HG02885 (cell line): ENCODE measurements around the gene OR2F1.

Experiments
- ATAC-seq: cut with Tn5 transposase; IDR thresholded peaks from one replicate; pipeline ENCODE4 v1.9.1; 2021; ENCODE audit warnings: mild to moderate bottlenecking; ENCODE audit not compliant: unreplicated experiment, poor library complexity

Gene OR2F1, protein sequence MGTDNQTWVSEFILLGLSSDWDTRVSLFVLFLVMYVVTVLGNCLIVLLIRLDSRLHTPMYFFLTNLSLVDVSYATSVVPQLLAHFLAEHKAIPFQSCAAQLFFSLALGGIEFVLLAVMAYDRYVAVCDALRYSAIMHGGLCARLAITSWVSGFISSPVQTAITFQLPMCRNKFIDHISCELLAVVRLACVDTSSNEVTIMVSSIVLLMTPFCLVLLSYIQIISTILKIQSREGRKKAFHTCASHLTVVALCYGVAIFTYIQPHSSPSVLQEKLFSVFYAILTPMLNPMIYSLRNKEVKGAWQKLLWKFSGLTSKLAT

DNA sequence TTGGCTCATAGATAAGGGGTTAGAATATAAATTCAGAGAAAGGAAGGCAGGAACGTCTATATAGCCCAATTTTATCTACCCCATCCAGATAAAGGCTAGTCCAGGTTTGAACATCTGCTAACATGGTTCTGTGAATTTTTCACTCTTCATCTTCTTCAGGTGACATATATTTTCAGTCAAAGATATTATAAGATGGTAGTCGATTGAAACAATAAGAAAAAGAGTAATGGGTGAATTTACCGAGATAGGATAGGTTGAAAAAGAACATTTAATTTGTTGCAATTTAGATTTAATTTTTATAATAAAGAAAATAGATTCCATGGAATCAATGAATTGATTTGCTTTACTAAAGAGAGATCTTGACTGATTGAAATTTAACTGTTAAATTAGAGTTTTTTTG, at the start of gene OR2F1:
Gene OR2F1, plus strand, starts transcription at position 301 of the 400 bp plus-strand sequence. CDS start 5,127 bp downstream, outside the sequence.
- ATAC-seq, result no peak

GRCh38 chr7:143905509-143905908, 49.1 kb upstream of the OR2F1 start:
- ATAC-seq, result no peak

GRCh38 chr7:143906151-143906550, 48.5 kb upstream of the OR2F1 start:
- no peak for ATAC-seq

DNA sequence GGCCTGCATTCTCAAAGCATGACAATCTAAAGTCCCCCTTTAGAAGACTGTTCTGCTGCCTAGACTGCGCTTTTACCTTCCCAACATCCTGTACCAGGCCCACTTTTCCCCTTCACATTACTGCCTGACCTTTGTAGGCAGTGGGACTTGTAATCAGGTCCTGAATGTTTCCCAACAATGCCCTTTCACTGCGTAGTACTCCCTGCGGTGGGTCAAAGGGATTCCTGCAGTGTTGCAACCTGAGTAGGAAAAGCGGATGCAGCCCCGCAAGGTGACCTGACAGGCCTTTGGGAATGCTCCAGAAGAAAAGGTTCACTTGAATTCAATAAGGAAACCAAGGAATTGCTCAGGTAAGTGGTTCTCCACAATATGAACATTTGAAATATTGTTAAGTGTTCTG, 47.7 kb upstream of the OR2F1 start:
- no peak for ATAC-seq

GRCh38 chr7:143908120-143908519, 46.5 kb upstream of the OR2F1 start:
- ATAC-seq, result no peak

DNA sequence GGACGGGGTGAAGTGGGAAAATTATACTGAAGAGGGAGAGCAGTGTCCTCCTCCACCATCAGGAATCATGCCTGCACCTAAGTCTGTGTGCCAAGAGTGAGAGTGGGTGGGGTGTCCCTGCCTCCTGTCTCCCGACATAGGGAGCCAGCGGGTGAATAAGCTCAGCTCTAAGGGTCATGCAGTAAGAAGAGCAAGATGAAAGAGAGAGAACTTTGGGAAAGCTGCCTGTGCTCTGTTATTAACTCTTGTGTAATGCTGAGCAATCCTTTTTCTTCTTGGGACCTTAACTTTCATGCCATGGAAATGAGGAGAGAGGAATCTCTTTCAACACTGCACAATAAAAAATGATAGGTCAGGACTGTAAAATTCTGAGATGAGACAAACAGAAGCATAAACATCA, 44.8 kb upstream of the OR2F1 start:
- ATAC-seq, result no peak

GRCh38 chr7:143910473-143911248, 44.0 kb upstream of the OR2F1 start:
- ATAC-seq, result no peak

DNA sequence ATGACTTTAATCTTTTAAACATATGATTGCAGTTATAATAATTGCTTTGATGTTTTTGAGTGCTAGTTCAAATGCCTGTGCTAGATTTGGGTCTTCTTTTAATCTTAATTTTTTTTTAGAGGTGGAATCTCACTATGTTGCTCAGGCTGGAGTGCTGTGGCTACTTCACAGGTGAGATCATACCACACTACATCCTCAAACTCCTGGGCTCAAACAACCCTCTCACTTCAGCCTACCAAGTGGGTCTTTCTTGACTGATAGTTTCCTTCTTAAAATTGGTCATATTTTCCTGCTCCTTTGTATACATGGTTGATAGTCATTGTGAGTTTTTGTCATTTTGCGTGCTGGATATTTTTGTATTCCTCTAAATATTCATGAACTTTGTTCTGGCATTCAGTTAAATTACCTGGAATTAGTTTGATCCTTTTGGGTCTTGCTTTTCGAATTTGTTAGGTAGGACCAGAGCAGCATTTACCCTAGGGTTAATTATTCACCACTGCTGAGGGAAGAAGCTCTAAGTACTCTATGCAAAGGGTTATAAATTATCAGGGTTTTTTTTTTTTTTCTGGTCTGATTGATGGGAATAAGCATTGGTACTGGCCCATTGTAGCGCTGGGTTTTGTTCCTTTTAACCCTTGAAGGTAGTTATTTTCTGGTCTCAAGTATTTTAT, 40.6 kb upstream of the OR2F1 start:
- ATAC-seq, result no peak

DNA sequence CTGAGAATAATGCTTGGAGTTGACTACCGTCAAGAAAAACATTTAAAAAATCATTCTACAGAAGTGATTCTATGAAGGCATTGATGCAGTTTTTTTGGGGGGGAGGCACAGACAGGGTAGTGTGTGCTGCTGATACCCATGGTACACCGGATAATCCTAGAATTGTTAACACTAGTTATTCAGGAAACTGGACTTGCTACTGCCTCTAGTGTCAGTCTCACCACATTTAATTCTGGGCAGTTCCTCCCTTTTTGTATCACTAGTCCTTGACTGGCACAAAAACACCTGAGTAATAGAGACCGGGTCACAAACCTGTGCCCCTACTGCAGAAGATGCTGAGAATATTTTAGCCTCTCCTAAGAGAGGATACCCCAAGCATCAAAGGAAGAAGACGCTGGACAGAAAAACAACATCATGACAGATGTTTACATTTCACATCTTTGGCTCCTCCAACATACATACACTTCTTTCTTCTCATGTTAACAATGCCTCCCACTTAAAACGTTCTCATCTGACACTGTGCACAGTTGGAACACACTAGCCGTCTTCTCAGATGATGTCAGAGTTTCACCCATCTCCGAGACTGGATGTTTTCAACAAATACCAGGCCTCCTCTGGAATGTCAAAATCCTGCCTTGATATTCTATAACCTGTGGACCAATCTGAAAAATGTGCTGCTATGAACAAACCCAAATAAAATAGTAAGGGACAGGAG, 39.5 kb upstream of the OR2F1 start:
- ATAC-seq, result no peak

DNA sequence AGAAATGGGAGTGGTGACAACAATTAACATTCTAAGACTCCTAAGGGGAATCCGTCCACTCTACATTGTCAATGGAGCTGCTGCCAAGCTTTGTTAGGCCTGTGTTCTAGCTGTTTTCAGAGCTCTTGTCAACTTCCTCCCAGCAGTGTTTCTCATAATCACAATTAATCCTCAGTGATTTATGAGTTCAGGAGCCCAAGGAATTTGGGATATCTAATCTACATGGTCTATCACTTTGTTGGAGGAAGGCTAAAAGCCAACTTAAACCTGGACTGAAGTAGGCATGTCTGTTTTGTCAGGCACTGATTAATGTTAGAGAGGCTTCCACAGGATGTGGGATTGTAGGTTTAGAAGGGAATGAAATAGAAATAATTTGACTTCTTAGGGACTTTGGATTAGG, 29.8 kb upstream of the OR2F1 start:
- ATAC-seq, result no peak

DNA sequence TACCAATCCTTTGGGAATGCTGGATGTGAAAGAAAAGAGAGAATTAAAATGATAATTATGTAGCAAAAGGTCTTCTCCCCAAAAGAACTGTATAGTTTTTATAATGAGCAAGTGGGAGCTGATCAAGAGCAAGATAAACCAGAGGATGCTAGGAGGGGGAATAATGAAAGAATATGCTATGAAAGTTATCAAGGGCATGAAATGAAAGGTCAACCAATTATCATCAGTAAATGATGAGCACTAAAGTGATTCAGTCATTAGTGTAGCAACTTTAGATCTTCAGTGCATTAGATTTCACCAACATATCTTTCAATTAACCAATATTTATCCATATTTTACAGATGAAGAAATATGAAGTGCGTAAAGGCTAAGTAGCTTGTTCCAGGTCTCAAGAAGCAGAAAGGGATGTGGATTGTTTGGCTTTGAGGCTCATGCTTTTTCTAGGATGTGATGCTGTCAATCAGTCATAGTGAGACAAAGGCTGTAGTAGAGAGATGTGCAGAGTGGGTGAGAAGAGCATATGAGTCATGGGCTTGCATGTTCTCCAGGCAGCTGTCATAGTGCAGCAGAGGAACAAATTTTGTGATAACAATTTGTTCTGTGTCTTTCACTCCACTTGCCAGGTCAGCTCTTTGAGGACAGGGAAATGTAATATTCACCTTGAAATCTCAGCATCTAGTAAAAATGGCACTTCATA, 25.3 kb upstream of the OR2F1 start:
- ATAC-seq, result peak; percentile 70

- no peak for ATAC-seq
Measured at GRCh38 chr7:143931739-143932138, 22.9 kb upstream of the OR2F1 start.

DNA sequence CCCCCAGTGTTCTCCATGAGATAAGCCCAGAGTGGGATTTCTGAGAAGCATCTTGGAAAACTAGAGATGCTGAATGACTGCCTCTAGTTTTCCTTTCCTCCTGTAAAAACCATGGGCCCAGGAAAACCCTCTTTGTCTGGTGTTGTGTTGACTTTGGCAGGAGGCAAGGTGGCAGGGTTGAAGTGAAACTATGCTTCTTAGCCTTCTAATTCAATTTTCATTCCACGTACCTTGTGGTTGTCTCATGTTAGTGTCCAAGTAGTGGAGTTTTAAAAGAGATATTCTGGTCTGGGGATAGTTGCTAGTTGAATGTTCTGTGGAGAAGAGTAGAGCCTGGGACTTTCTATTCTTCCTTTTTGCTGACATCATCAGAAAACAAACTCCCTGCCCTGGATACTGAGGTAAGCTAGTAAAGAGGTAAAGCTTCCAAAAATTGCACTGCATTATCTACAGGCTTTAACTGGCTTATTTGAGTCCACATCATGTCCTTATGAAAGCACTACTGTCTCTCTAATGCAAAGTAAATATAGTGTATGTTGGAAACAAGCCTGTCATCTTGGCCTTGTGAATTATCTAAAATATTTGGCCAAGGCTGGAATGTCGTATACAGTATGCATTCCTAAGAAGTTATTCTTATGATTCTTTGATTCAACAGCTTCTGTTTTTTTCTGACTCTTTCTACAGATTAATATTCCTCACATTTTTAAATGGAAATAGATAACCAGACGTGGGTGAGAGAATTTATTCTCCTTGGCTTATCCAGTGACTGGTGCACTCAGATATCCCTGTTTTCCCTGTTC, 19.9 kb upstream of the OR2F1 start, which contains the start of gene OR2F2:
Gene OR2F2, plus strand, starts transcription at position 708 of the 800 bp plus-strand sequence. Its CDS starts 0 bp downstream, at position 708.
- ATAC-seq, result no peak

GRCh38 chr7:143936087-143937009, 18.3 kb upstream of the OR2F1 start:
- no peak for ATAC-seq

- ATAC-seq, result no peak
Measured at GRCh38 chr7:143938379-143939243, 16.0 kb upstream of the OR2F1 start.

GRCh38 chr7:143945423-143945822, 9.2 kb upstream of the OR2F1 start:
- ATAC-seq, result no peak

GRCh38 chr7:143947111-143947510, 7.5 kb upstream of the OR2F1 start:
- no peak for ATAC-seq
